Superior temporal gyrus (tissue), 1 donor: ENCODE measurements around the gene CDC34.

Experiments
- DNase-seq: peaks from one replicate; pipeline ENCODE4 v3.0.0-alpha.2; 2016; ENCODE audit errors: extremely low spot score

The CDC34 gene

DNA sequence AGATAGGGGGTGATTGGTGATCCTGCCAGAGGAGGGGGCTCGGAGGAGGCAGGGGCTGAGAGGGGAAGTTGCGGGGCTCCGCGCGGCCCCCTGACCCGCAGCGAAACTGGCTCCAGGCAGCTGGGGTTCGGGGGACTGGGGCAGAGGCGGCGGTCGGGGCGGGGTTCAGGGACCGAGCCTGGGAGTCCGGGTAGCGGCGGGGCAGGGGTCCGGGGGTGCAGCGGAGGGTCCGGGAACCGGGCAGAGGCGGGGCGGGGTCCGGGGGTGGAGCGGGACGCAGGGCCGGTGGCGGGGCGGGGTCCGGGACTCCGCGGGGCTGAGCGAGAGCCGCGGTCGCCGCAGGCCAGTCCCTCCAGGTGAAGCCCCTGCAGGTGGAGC lies 34.1 kb upstream of the CDC34 start:
- no peak for DNase-seq

DNA sequence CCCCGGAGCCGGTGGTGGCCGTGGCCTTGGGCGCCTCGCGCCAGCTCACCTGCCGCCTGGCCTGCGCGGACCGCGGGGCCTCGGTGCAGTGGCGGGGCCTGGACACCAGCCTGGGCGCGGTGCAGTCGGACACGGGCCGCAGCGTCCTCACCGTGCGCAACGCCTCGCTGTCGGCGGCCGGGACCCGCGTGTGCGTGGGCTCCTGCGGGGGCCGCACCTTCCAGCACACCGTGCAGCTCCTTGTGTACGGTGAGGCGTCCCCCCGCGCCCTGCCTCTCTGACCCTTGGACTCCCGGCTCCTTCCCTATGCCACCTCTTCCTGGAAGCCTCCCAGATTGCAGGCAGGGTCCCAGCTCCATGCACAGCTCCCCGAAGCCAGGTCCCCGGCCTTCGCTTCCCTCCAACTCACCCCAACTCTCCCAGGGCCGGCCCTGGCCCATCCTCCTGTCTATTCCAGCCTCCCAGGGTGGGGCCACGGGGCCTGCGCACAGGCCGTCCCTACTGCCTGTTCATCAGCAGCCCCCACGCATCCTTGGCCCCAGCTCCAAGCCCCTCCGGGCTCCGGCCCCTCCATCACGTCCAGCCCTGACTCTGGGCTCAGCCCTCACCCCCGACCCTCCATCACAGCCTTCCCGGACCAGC lies 33.6 kb upstream of the CDC34 start:
- no peak for DNase-seq

GRCh38 chr19:498511-498891 lies 33.1 kb upstream of the CDC34 start:
- DNase-seq, result no peak

GRCh38 chr19:498977-499623 lies 32.5 kb upstream of the CDC34 start:
- DNase-seq, result no peak

GRCh38 chr19:501646-502045 lies 29.9 kb upstream of the CDC34 start:
- DNase-seq, result no peak

- no peak for DNase-seq
Observed at GRCh38 chr19:504616-505015, 26.9 kb upstream of the CDC34 start.

DNA sequence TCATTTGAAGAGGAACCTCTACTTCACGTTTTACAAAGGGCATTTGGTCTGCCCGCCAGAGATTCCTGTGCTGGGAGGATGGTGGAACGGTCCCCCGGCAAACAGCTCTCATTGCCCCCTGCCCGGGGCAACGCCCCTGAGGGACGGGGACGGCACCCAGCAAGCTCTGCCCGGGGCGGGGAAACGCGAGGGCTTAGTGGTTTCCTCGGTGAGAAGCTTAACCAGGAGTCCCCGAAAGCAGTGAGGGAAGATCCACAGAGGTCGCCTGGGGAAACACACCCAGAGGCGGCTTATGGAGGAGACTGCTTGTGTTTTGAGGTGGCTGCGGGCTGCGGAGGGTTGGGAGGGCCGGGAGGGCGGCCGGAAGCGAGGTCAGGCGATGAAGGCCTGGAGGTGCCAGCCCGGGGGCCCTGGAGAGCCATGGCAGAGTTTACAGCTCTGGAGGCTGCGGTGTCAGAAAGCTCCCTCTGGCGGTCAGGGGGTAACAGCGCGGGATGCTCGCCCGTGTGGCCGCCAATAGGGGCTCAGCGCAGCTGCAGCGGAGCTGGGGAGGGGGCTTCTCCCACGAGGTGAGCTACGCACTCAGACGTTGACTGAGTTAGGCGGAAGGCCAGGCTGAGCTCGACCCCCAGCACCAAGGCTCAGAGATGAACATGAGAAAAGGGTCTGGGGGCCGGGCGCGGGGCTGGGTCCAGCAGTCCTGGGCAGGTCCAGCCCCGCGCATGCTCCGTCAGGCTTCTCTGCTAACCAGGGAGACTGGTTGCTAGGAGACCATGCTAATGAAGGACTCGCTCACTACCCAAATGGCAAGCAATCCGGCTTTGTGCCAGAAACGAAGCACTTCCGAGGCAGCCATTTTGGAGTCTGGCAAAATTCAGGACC lies 24.9 kb upstream of the CDC34 start:
- DNase-seq, result peak; percentile 100

- peak; percentile 83 for DNase-seq
Observed at GRCh38 chr19:507286-508203, 24.0 kb upstream of the CDC34 start, which contains the start of gene TPGS1. TPGS1 (plus strand) TSS chr19:507497; CDS start chr19:507507, 10 bp downstream.

DNA sequence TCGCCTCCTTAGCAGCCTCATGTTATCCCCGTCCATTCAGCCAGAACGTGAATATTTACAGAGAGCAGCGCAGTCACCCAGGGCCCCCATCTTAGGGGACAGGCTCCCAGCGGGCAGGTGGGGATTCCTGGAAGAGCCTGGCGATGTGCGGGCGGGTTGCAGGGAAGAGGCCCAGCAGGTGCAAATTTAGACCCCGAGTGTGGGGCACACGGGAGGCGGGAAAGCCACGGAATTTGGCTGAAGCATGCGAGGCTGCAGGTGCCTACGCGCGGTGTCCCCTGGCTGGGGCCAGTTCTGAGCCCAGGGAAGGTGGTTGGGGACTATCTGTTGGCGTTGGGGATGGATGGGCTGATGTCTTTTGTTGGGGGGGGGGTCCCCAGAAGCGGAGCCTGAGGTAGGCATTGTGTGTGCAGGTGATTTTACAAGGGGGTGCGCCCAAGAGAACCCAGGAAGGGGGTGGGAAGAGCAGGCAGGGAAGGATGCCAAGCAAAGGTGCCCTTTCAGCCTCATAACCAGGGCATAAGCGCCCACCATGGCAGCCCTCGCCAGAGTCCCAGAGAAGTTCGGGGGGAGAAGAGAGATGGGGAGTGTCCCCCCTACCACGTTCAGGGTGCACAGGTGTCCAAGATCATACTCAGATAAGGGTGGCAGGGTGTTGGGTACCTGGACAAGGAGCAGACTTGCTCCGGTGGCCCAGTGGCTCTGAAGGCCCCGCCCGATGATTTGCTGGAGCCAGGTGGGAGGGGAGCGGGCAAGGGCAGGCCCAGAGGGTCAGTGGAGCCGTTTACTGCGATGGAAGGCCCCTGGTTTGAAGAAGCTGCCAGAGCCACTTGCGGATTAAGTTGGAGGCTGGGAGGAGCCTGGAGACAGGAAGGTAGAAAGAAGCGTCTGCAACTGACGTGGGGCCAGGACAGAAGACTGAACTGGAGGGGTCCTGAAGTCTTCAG lies 23.1 kb upstream of the CDC34 start:
- DNase-seq, result no peak

GRCh38 chr19:510606-511100 lies 20.9 kb upstream of the CDC34 start:
- peak; percentile 68 for DNase-seq

- DNase-seq, result peak; percentile 9
Observed at GRCh38 chr19:511101-511851, 20.3 kb upstream of the CDC34 start.

DNA sequence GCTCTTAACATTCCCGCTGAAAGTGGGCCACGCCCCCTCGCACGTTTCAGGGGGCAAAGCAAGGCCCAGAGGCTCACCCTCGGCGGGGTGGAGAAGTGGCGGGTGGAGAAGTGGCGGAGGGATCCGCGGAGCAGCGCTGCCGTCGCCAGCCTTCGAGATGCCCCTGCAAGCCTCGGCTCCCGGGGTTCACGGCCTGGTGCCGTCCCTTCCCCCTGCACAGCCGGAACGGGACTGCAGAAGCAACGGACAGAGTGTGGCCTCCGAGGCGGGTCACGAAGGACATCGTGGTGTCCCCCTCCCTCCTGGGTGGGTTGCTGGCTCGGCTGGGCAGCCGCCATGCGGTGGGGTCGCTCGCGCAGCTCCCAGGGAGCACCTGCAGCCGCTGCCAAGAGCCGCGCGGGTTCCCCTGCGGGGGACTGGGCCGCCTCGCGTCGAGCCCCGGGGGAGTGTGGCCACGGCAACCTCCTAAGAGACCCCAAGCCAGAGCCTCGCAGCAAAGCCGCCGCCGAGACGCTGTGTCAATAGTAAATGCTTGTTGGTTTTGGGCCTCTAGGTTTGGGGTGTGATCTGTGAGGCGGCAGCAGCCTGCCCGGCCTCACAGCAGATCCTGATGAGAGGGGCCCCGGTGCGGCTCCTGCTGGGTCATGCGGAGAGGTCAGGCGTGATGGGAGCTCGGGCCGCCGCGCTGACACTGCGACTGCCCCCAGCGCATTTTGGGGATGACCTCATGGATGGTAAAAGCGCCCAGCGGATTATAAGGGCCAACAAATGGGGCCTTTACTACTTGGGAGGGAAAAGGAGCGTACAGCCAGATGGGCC lies 18.8 kb upstream of the CDC34 start:
- DNase-seq, result no peak

DNA sequence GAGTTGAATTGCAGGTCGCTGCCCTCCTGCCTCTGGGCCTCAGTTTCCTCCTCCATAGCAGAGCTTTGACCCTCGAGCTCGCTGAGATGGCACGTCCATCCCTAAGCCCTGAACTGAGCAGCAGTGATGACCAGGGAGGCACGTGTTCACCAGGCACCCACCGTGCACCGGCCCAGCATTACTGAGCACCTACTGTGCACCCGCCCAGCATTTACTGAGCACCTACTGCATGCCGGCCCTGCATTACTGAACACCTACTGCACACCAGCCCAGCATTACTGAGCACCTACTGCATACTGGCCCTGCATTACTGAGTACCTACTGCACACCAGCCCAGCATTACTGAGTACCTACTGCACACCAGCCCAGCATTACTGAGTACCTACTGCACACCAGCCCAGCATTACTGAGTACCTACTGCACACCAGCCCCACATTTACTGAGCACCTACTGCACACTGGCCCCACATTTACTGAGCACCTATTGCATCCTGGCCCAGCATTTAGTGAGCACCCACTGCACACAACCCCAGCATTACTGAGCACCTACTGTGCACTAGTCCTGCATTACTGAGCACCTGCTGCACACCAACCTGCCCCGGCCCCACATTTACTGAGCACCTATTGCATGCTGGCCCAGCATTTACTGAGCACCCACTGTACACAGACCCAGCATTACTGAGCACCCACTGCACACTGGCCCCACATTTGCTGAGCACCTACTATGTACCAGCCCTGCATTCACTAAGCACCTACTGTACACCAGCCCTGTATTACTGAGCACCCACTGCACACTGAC lies 18.0 kb upstream of the CDC34 start:
- DNase-seq, result no peak

DNA sequence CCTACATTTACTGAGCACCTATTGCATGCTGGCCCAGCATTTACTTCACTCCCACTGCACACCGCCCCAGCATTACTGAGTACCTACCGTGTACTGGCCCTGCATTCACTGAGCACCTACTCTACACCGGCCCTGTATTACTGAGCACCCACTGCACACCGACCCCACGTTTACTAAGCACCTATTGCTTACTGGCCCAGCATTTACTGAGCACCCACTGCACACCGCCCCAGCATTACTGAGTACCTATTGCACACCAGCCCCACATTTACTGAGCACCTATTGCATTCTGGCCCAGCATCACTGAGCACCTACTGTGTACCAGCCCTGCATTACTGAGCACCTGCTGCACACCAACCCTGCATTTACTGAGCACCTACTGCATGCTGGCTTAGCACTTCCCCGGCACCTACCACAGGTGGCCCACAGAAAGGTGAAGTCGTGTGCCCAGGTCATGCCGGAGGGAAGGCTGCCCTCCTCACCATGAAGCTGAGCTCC lies 17.3 kb upstream of the CDC34 start:
- DNase-seq, result no peak

DNA sequence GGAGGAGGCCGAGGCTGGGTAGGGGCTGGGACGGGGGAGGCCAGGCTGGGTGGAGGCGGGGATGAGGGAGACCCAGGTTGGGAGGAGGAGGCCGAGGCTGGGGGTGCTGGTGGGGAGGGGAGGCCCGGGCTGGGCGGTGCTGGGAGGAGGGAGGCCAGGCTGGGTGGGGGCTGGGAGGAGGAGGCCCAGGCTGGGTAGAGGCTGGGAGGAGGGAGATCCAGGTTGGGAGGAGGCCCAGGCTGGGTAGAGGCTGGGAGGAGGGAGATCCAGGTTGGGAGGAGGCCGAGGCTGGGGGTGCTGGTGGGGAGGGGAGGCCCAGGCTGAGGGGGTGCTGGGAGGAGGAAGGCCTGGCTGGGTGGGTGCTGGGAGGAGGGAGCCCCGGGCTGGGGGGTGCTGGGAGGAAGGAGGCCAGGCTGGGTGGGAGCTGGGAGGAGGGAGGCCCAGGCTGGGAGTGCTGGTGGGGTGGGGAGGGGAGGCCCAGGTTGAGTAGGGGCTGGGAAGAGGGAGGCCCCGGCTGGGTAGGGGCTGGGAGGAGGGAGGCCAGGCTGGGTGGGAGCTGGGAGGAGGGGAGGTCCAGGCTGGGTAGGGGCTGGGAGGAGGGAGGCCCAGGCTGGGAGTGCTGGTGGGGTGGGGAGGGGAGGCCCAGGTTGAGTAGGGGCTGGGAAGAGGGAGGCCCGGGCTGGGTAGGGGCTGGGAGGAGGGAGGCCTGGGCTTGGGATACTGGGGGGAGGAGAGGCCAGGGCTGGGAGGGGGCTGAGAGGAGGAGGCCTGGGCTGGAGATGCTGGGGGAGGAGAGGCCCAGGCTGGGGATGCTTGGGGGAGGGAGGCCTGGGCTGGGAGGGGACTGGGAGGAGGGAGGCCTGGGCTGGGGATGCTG lies 13.6 kb upstream of the CDC34 start:
- DNase-seq, result no peak

DNA sequence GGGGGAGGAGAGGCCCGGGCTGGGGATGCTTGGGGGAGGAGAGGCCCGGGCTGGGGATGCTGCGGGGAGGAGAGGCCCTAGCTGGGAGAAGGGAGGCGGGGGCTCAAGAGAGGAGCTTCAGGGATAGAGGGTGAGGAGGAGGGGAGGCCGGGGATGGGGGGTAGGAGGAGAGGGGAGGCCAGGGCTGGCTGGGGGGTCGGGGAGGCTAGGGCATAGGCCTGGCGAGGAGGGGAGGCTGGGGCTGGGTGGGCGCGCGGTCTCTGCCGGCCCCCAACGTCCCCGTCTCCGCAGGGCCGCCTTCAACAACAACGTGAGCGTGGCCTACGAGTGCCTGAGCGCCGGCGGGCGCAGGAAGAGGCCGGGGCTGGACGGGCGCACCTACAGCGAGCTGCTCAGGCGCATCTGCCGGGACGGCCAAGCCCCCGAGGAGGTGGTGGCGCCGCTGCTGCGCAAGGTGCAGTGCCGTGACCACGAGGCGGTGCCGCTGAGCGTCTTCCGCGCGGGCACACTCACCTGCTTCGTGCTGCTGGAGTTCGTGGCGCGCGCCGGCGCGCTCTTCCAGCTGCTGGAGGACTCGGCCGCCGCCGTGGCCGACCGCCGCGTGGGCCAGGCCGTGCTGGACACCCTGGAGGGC lies 12.8 kb upstream of the CDC34 start:
- DNase-seq, result no peak
